ENCODE measurements around the gene PFDN2.
A peak's percentile ranks its signal among the peaks of the same experiment; 100 is the strongest.

PFDN2 gene

GRCh38 chr1:161098210-161099068, 19.4 kb downstream of the PFDN2 start, which contains the start of gene KLHDC9:
TSS of gene KLHDC9 (plus strand) at chr1:161098361. CDS start at chr1:161098536, 175 bp downstream.
- peak; percentile 68 for DNase-seq

- DNase-seq: no peak
Observed at GRCh38 chr1:161096530-161096929, 21.3 kb downstream of the PFDN2 start.

GRCh38 chr1:161096015-161096414, 21.8 kb downstream of the PFDN2 start:
- DNase-seq: no peak

GRCh38 chr1:161095230-161095629, 22.6 kb downstream of the PFDN2 start:
- DNase-seq: no peak

- no peak for DNase-seq
Observed at GRCh38 chr1:161094481-161094880, 23.4 kb downstream of the PFDN2 start.

GRCh38 chr1:161092621-161093028, 25.2 kb downstream of the PFDN2 start:
- DNase-seq: no peak

DNA sequence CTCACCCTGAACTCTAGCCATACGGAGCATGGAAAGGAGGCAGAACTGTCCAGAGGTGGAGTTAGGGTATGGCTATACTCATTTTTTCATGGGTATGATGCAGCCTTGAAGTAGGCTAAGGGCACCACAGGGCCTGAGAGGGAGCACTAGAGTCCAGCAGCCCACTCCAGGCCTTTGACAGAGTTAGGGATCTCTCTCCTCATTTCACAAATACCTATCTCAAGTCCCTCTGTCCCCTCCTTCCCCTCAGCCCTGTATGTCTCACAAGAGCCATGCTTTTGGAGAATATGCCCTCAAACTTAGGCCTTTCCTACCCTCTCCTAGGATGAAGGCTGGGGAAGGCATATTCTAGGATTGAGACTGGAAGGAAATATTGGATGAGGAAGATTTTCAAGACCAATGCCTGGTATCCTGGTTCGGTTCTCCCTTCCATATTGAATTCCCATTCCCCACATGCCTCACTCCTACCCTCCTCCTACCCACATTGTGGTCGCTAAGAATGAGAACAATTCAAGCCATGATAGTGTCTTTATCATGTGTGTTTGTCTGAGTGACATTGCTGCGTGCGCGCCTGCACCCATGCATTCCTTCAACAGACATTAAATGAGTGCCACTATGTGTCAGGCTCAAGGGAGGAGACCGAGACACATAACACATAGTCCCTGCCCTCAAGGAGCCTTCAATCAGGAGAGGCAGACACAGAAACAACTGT, 25.9 kb downstream of the PFDN2 start:
- DNase-seq: no peak

DNA sequence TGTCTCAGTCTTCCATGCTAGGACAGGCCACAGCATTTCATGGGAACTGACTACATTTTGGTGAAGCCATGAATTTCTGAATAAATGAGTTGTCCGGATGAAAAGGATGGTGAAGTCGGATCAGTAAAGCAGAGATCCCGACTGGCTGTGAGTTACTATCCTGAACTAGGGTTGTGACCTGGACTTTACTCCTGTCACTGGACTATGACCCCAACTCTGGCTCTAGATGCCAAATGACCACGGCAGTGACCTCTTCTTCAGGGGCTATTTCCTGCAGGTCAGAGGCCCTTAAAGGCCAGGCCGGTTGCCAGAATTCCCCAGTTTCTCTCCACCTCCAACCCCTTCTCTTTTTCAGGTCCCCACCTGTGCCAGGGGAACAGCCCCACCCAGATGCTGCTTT, 26.7 kb downstream of the PFDN2 start:
- no peak for DNase-seq

GRCh38 chr1:161090617-161091016, 27.2 kb downstream of the PFDN2 start:
- no peak for DNase-seq

GRCh38 chr1:161089938-161090337, 27.9 kb downstream of the PFDN2 start:
- no peak for DNase-seq

GRCh38 chr1:161089251-161089924, 28.4 kb downstream of the PFDN2 start, which contains the start of gene NECTIN4:
TSS of gene NECTIN4 (minus strand) at chr1:161089558. CDS start at chr1:161089296, 262 bp downstream.
- DNase-seq: no peak

DNA sequence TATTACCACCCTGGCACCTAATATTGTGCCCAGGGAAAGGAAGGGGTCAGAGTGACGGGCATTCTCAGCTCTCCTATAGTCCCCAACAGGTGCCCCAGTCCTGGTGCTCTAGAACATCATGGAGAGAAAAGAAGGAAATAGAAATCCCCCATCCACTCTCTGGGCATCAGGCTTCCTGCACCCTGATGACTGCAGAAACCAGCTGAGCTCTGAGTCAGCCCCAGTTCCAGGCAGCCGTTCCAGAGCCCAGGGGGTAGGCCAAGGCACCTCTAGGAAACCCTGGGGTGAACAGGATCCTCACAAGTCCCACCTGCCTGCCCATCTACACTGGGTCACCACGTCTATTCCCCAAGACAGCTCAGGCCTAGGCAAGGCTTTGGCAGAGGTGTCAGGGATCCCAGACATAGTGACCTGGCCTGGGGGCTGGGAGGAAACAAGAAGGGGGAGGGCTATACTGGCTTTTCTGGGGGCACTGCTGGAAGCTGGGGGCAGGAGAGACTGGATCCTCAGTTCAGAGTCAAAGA, 29.2 kb downstream of the PFDN2 start:
- peak; percentile 30 for DNase-seq

DNA sequence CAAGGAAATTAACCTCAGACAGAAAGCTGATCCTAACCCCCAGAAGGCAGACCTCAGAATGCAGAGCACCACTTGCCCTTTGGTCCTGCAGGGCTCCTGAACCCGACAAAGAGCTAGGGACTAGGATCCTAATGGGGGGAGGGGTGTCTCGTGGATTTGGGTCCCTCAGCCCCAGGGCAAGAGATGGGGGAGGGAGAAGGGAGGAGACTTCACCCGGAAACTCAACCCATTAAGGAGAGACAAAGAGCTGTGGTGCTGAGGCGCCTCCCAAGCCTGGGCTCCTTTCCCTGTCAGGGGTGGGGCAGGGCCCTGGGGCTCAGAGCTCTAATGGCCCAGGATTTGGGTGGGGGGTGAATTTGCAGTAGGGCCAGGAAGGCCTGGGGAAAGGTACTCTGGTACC, 31.4 kb downstream of the PFDN2 start:
- DNase-seq: no peak

GRCh38 chr1:161085165-161085564, 32.7 kb downstream of the PFDN2 start:
- DNase-seq: no peak

- no peak for DNase-seq
Observed at GRCh38 chr1:161084597-161084988, 33.2 kb downstream of the PFDN2 start.

- DNase-seq: no peak
Observed at GRCh38 chr1:161083748-161084596, 33.9 kb downstream of the PFDN2 start.

GRCh38 chr1:161082996-161083747, 34.7 kb downstream of the PFDN2 start:
- peak; percentile 81 for DNase-seq

GRCh38 chr1:161082483-161082882, 35.4 kb downstream of the PFDN2 start:
- DNase-seq: no peak

DNA sequence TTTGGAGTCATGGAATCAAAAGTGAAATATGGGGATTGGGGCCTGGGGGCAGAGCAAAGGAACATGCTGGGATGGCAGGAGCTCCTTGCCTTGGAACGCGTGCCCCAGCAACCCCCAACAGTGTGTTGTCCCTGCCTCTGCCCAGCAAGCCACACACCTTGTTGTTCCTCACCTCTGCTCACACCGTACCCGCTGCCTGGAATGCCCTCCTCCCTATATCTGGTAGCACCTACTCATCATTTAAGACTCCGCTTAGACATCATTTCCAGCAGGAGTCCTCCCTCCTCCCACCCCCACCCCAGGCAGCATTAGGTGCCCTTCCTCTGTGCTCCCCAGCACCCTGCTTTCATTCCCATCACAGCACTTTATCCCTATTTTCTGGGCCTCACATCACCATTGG, 36.3 kb downstream of the PFDN2 start:
- no peak for DNase-seq

DNA sequence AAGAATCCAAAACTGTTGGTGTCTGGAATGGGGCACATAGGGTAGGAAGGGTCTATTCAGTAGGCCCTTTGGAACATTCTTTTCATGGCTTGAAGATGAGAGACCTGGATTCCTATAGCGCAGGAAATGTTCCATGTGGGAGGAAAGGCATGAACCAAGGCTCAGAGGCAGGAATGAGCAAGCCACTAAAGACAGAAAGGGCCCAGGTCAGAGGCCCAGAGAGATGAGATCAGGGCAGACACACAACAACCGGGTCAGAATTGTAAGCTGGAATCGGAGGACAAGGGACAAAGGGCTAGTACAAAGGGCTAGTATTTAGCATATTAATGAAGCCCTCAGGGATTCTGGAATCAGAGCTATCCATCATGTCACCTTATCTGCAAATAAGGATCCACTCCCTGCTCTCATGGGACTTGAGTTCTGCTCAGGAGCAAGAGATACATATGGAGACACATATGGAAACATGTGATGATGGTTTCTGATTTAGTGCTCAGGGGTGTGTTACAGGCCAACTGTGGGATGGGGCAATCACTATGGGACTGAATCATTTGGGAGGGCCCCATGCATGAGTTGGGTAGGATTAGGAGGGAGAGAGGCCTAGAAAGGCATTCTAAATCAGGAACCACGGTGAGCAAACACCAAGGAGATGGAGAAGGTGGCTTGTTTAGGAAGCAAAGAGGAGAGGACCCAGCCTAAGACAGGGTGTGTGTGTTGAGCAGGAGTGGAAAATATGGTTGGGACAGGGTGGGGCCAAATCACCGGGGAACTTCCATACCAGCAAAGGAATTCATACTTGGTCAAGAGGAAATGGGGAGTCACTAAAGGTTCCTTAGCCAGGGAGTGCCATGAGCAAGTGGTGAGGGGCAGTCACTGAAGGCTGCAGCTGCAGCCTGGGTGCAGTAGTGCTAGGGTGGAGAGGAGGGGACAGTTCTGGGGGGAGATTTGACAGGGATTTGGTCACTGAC, 37.1 kb downstream of the PFDN2 start:
- DNase-seq: no peak
